HG02885 (cell line): ENCODE measurements around the gene RGP1.

Experiments
- ATAC-seq: cut with Tn5 transposase; IDR thresholded peaks from one replicate; pipeline ENCODE4 v1.9.1; 2021; ENCODE audit warnings: mild to moderate bottlenecking; ENCODE audit not compliant: unreplicated experiment, poor library complexity

Gene RGP1

GRCh38 chr9:35718721-35719511 is 30.2 kb upstream of the RGP1 start:
- ATAC-seq = no peak

- ATAC-seq = no peak
Observed at GRCh38 chr9:35719546-35719945, 29.5 kb upstream of the RGP1 start.

GRCh38 chr9:35723426-35723825 is 25.7 kb upstream of the RGP1 start:
- no peak for ATAC-seq

- ATAC-seq = no peak
Observed at GRCh38 chr9:35723908-35724307, 25.2 kb upstream of the RGP1 start.

- ATAC-seq = no peak
Observed at GRCh38 chr9:35725362-35725761, 23.7 kb upstream of the RGP1 start.

- no peak for ATAC-seq
Observed at GRCh38 chr9:35726931-35727330, 22.2 kb upstream of the RGP1 start.

- no peak for ATAC-seq
Observed at GRCh38 chr9:35727676-35728040, 21.4 kb upstream of the RGP1 start.

GRCh38 chr9:35728041-35728971 is 20.8 kb upstream of the RGP1 start:
- no peak for ATAC-seq

- no peak for ATAC-seq
Observed at GRCh38 chr9:35729101-35729500, 20.0 kb upstream of the RGP1 start.

GRCh38 chr9:35729700-35730485 is 19.2 kb upstream of the RGP1 start:
- no peak for ATAC-seq

GRCh38 chr9:35730486-35730854 is 18.6 kb upstream of the RGP1 start:
- no peak for ATAC-seq

- peak; percentile 0 for ATAC-seq
Observed at GRCh38 chr9:35731415-35732184, 17.5 kb upstream of the RGP1 start.

GRCh38 chr9:35732185-35732799 is 16.8 kb upstream of the RGP1 start, which contains the start of the genes CREB3 and TLN1:
Gene CREB3, plus strand, starts transcription at chr9:35732666. Its CDS starts 107 bp downstream, at chr9:35732773.
Gene TLN1, minus strand, starts transcription at chr9:35732195. Its CDS starts 6,501 bp downstream, at chr9:35725694.
- ATAC-seq = peak; percentile 77

- ATAC-seq = no peak
Observed at GRCh38 chr9:35732800-35733541, 16.1 kb upstream of the RGP1 start.

- no peak for ATAC-seq
Observed at GRCh38 chr9:35734096-35734495, 15.0 kb upstream of the RGP1 start.

GRCh38 chr9:35736201-35736633 is 12.9 kb upstream of the RGP1 start:
- ATAC-seq = peak; percentile 20

GRCh38 chr9:35737143-35737542 is 11.9 kb upstream of the RGP1 start:
- no peak for ATAC-seq

GRCh38 chr9:35738186-35738585 is 10.9 kb upstream of the RGP1 start:
- no peak for ATAC-seq

- no peak for ATAC-seq
Observed at GRCh38 chr9:35738924-35739323, 10.2 kb upstream of the RGP1 start.
